H9 (cell line): Measurements from ENCODE around the gene FAM8A1. TPM values are rescaled to one million over a fixed set of nuclear protein-coding genes. Genes with fewer than 3 reads are reported as not detected.

Source experiments
- DNase-seq: peaks from one replicate; pipeline ENCODE4 v3.0.0-alpha.2; 2017
- H2AFZ ChIP-seq: one replicate; pipeline ENCODE4 v1.6.1; 2013; ENCODE audit warnings: mild to moderate bottlenecking, low read length, control low read depth, moderate library complexity
- H2AK5ac ChIP-seq: 2 replicates; pipeline ENCODE4 v1.6.1; 2013; ENCODE audit warnings: low read length, control low read depth, mixed read lengths; ENCODE audit not compliant: insufficient read length
- H2BK120ac ChIP-seq: one replicate; pipeline ENCODE4 v1.6.1; 2013; ENCODE audit warnings: low read depth, mild to moderate bottlenecking, low read length, control low read depth, inconsistent platforms; ENCODE audit not compliant: poor library complexity, severe bottlenecking
- H2BK12ac ChIP-seq: 2 replicates; pipeline ENCODE4 v1.6.1; 2013; ENCODE audit warnings: low read length, control low read depth, mixed read lengths, low read depth; ENCODE audit not compliant: insufficient read length
- H2BK15ac ChIP-seq: 2 replicates; pipeline ENCODE4 v1.6.1; 2013; ENCODE audit warnings: low read depth, low read length, control low read depth
- H2BK20ac ChIP-seq: one replicate; pipeline ENCODE4 v1.6.1; 2013; ENCODE audit warnings: low read depth, mild to moderate bottlenecking, low read length, control low read depth, inconsistent platforms; ENCODE audit not compliant: poor library complexity, severe bottlenecking
- H2BK5ac ChIP-seq: 2 replicates; pipeline ENCODE4 v1.6.1; 2013; ENCODE audit warnings: low read length, control low read depth, mixed read lengths; ENCODE audit not compliant: insufficient read length
- H3K14ac ChIP-seq: 2 replicates; pipeline ENCODE4 v1.6.1; 2013; ENCODE audit warnings: low read length, control low read depth; ENCODE audit not compliant: insufficient read depth
- H3K18ac ChIP-seq: 2 replicates; pipeline ENCODE4 v1.6.1; 2013; ENCODE audit warnings: low read depth, mild to moderate bottlenecking, mixed read lengths, low read length, control low read depth; ENCODE audit not compliant: insufficient read length
- H3K23ac ChIP-seq: 2 replicates; pipeline ENCODE4 v1.6.1; 2013; ENCODE audit warnings: low read length, control low read depth, mixed read lengths, low read depth; ENCODE audit not compliant: insufficient read length
- H3K23me2 ChIP-seq: 2 replicates; pipeline ENCODE4 v1.6.1; 2013; ENCODE audit warnings: low read depth, mild to moderate bottlenecking, mixed read lengths, low read length, control low read depth; ENCODE audit not compliant: insufficient read length, poor library complexity, severe bottlenecking
- H3K27ac ChIP-seq: 2 replicates; pipeline ENCODE4 v1.5.1; 2013; ENCODE audit warnings: low read length, control low read depth, mixed read lengths, low read depth; ENCODE audit not compliant: insufficient read length
- H3K27me3 ChIP-seq: 2 replicates; pipeline ENCODE4 v1.6.1; 2013; ENCODE audit warnings: low read length, control low read depth, inconsistent platforms; ENCODE audit not compliant: insufficient read depth
- H3K4ac ChIP-seq: 2 replicates; pipeline ENCODE4 v1.6.1; 2013; ENCODE audit warnings: low read depth, mild to moderate bottlenecking, control low read depth, inconsistent platforms, low read length, moderate library complexity
- H3K4me1 ChIP-seq: 2 replicates; pipeline ENCODE4 v1.6.1; 2013; ENCODE audit warnings: low read length, control low read depth, inconsistent platforms; ENCODE audit not compliant: insufficient read depth
- H3K4me2 ChIP-seq: 2 replicates; pipeline ENCODE4 v1.6.1; 2013; ENCODE audit warnings: low read length, control low read depth, mixed read lengths; ENCODE audit not compliant: insufficient read length, insufficient read depth
- H3K56ac ChIP-seq: 2 replicates; pipeline ENCODE4 v1.6.1; 2013; ENCODE audit warnings: low read depth, mild to moderate bottlenecking, mixed read lengths, low read length, control low read depth; ENCODE audit not compliant: insufficient read length
- H3K79me1 ChIP-seq: 2 replicates; pipeline ENCODE4 v1.6.1; 2013; ENCODE audit warnings: low read depth, mild to moderate bottlenecking, moderate library complexity, low read length, control low read depth, inconsistent platforms; ENCODE audit not compliant: insufficient read depth, poor library complexity, severe bottlenecking
- H3K79me2 ChIP-seq: 2 replicates; pipeline ENCODE4 v1.6.1; 2013; ENCODE audit warnings: low read length, control low read depth, inconsistent platforms; ENCODE audit not compliant: insufficient read depth
- H3K9ac ChIP-seq: 2 replicates; pipeline ENCODE4 v1.6.1; 2013; ENCODE audit warnings: low read length, control low read depth, mixed read lengths; ENCODE audit not compliant: insufficient read length; ENCODE audit errors: extremely low read depth
- H3K9me3 ChIP-seq: one replicate; pipeline ENCODE4 v1.6.1; 2013; ENCODE audit warnings: low read depth, low read length, inconsistent platforms; ENCODE audit not compliant: control insufficient read depth
- H3T11ph ChIP-seq: one replicate; pipeline ENCODE4 v1.6.1; 2013; ENCODE audit warnings: mild to moderate bottlenecking, low read length, control low read depth, inconsistent platforms
- H4K20me1 ChIP-seq: one replicate; pipeline ENCODE4 v1.6.1; 2013; ENCODE audit not compliant: control insufficient read depth, insufficient read length, insufficient read depth
- H4K5ac ChIP-seq: 2 replicates; pipeline ENCODE4 v1.6.1; 2013; ENCODE audit warnings: low read depth, mild to moderate bottlenecking, mixed read lengths, low read length, control low read depth; ENCODE audit not compliant: insufficient read length
- H4K8ac ChIP-seq: replicated peaks from 2 replicates; pipeline ENCODE4 v1.6.1; 2013; ENCODE audit warnings: low read length, control low read depth, mixed read lengths, low read depth; ENCODE audit not compliant: insufficient read length
- H4K91ac ChIP-seq: 2 replicates; pipeline ENCODE4 v1.6.1; 2013; ENCODE audit warnings: low read depth, mild to moderate bottlenecking, moderate library complexity, mixed read lengths, low read length, control low read depth; ENCODE audit not compliant: insufficient read length
- H3K27ac Mint-ChIP-seq, 3 experiments: 2 replicates in 2 of 3; 3 replicates in 1 of 3; pipeline ENCODE4 v1.8.0; 2020 to 2021; ENCODE audit warnings: mixed read lengths in 3 of 3, mild to moderate bottlenecking in 1 of 3, moderate library complexity in 1 of 3
- H3K27me3 Mint-ChIP-seq: 2 replicates; pipeline ENCODE4 v1.8.0; 2021; ENCODE audit warnings: low read depth, mild to moderate bottlenecking, moderate library complexity, mixed read lengths
- H3K36me3 Mint-ChIP-seq, 3 experiments: 2 replicates in 2 of 3; 3 replicates in 1 of 3; pipeline ENCODE4 v1.8.0; 2020 to 2021; ENCODE audit warnings: low read depth in 3 of 3, mixed read lengths in 3 of 3; ENCODE audit not compliant: insufficient read depth in 1 of 3
- H3K4me1 Mint-ChIP-seq, 2 experiments: 2 replicates each; pipeline ENCODE4 v1.8.0; 2020; ENCODE audit warnings: mixed read lengths in 2 of 2
- H3K4me3 Mint-ChIP-seq, 2 experiments: 2 replicates in 1 of 2; 3 replicates in 1 of 2; pipeline ENCODE4 v1.8.0; 2020 to 2021; ENCODE audit warnings: mild to moderate bottlenecking in 2 of 2, mixed read lengths in 2 of 2, moderate library complexity in 1 of 2
- H3K9me3 Mint-ChIP-seq, 2 experiments: 2 replicates in 1 of 2; 3 replicates in 1 of 2; pipeline ENCODE4 v1.8.0; 2020; ENCODE audit warnings: mild to moderate bottlenecking in 2 of 2, mixed read lengths in 2 of 2, moderate library complexity in 1 of 2
- WGBS: extraction: QIAGEN DNeasy Blood & Tissue Kit; methylation state at CpG from one replicate; pipeline ENCODE4 v1.1.7; 2013; ENCODE audit warnings: missing lambda C conversion rate, low lambda C conversion rate, mixed read lengths; ENCODE audit not compliant: insufficient read length; ENCODE audit errors: extremely low coverage; 5-methylcytosine and 5-hydroxymethylcytosine counted together
- total RNA-seq: library from RNA; stranded (reverse); gene quantifications from 2 replicates; pipeline ENCODE4 v1.2.1, GENCODE V29; 2021
- TF ChIP-seq, protein P1 (sequence below): fragments of 200-600 bp; sonication (generic); conservative IDR thresholded peaks from 3 replicates; pipeline ENCODE4 v1.8.0; 2021; ENCODE audit warnings: antibody characterized with exemption, mild to moderate bottlenecking

The FAM8A1 gene
- total RNA-seq, 1 experiment from 2014 or later = 11.0 TPM

DNA sequence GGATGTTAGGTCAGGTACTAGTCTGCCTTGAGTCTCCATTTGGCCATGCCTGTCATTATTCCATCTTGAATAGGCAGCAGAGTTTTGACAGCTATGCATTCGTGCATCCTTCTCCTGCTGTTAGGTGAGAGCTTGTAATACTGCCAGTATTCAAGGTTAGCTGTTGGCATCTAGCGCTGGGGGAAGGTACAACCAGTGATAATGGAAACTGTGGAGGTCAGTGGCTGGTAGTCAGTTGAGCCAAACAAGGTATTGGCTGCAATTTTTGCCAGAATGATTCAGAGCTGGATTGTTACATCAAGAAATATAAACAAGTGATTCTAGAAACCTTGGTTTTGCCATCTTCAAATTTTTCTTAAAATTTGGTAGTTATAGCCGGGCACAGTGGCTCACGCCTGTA lies 6.5 kb downstream of the FAM8A1 start:
- H3K27ac ChIP-seq = no peak overlapping the region
- H3K56ac ChIP-seq = no peak overlapping the region
- Mint-ChIP-seq H3K9me3 (no peaks in the 10 kb centered on the region), H3K4me3 (no peak overlapping the region), H3K4me1 (peaks cover under 1 to 3% of the 10 kb centered on the region in 2 experiments; a peak in 2 of 4 replicates), H3K27me3 (no peaks in the 10 kb centered on the region), H3K36me3 (peaks cover 10 to 21% (median 10%) of the 10 kb centered on the region in 3 experiments; a peak in 5 of 7 replicates), H3K27ac (no peak overlapping the region)
- H3K9me3 ChIP-seq = no peaks in the 10 kb centered on the region
- no peak overlapping the region for H3K4ac ChIP-seq
- TF ChIP-seq, protein P1, sequence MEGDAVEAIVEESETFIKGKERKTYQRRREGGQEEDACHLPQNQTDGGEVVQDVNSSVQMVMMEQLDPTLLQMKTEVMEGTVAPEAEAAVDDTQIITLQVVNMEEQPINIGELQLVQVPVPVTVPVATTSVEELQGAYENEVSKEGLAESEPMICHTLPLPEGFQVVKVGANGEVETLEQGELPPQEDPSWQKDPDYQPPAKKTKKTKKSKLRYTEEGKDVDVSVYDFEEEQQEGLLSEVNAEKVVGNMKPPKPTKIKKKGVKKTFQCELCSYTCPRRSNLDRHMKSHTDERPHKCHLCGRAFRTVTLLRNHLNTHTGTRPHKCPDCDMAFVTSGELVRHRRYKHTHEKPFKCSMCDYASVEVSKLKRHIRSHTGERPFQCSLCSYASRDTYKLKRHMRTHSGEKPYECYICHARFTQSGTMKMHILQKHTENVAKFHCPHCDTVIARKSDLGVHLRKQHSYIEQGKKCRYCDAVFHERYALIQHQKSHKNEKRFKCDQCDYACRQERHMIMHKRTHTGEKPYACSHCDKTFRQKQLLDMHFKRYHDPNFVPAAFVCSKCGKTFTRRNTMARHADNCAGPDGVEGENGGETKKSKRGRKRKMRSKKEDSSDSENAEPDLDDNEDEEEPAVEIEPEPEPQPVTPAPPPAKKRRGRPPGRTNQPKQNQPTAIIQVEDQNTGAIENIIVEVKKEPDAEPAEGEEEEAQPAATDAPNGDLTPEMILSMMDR = no peak
- no peaks in the 10 kb centered on the region for H3K79me1 ChIP-seq
- H3K23ac ChIP-seq = no peak overlapping the region
- H3K9ac ChIP-seq = no peak overlapping the region
- H3K23me2 ChIP-seq = no peaks in the 10 kb centered on the region
- H3K18ac ChIP-seq = no peak overlapping the region
- no peaks in the 10 kb centered on the region for H4K20me1 ChIP-seq
- H4K8ac ChIP-seq = no peak overlapping the region
- H3K14ac ChIP-seq = no peak overlapping the region
- no peak overlapping the region for H2AFZ ChIP-seq
- H3K27me3 ChIP-seq = no peaks in the 10 kb centered on the region
- DNase-seq = no peak
- H4K91ac ChIP-seq = no peak overlapping the region
- H2AK5ac ChIP-seq = no peak overlapping the region
- H4K5ac ChIP-seq = no peak overlapping the region
- H2BK120ac ChIP-seq = no peak overlapping the region
- no peaks in the 10 kb centered on the region for H3K79me2 ChIP-seq
- no peak overlapping the region for H2BK5ac ChIP-seq
- H2BK12ac ChIP-seq = no peak overlapping the region
- no peak overlapping the region for H3T11ph ChIP-seq
- no peaks in the 10 kb centered on the region for H3K4me1 ChIP-seq
- H3K4me2 ChIP-seq = no peak overlapping the region
- no peak overlapping the region for H2BK20ac ChIP-seq
- no peak overlapping the region for H2BK15ac ChIP-seq
- WGBS = no CpG with 5 or more reads among the region's 4 CpGs
